Measurements from ENCODE around the gene SPATA13.

GRCh38 chr13:24161010-24161775 lies 673 bp downstream of the SPATA13 start:
- no peak for TF ChIP-seq YY1 (tag by site-specific recombination; IDR thresholded peaks at IDR 0.05)
- TF ChIP-seq CTCF (tag by site-specific recombination; IDR thresholded peaks at IDR 0.05): peak; percentile 19; the same call in 1 of the 2 replicates
- no peak for TF ChIP-seq REST (tag by site-specific recombination; IDR thresholded peaks at IDR 0.05)
- TF ChIP-seq ZBTB7A (tag by site-specific recombination; IDR thresholded peaks at IDR 0.05; ENCODE audit: low read depth): no peak
- peak; percentile 94 for TF ChIP-seq PRDM10 (tag by site-specific recombination; IDR thresholded peaks at IDR 0.05)
- TF ChIP-seq ZNF214 (tag by site-specific recombination; IDR thresholded peaks at IDR 0.05; ENCODE audit: borderline replicate concordance): no peak
- TF ChIP-seq ZFP37 (tag by site-specific recombination; IDR thresholded peaks at IDR 0.05): no peak
- TF ChIP-seq KLF9 (tag by site-specific recombination; IDR thresholded peaks at IDR 0.05; ENCODE audit: low read depth): no peak
- TF ChIP-seq ZNF133 (tag by site-specific recombination; IDR thresholded peaks at IDR 0.05): no peak
- no peak for TF ChIP-seq ZFP41 (tag by site-specific recombination; IDR thresholded peaks at IDR 0.05; ENCODE audit: borderline replicate concordance)
- TF ChIP-seq ZFP3 (tag by site-specific recombination; IDR thresholded peaks at IDR 0.05; ENCODE audit: low read depth): no peak
- TF ChIP-seq ZNF555 (tag by site-specific recombination; conservative IDR thresholded peaks at IDR 0.05): no peak
- TF ChIP-seq ZNF248 (tag by site-specific recombination; IDR thresholded peaks at IDR 0.05): no peak
- TF ChIP-seq GLIS1 (tag by site-specific recombination; IDR thresholded peaks at IDR 0.05): peak; percentile 27

Measured in HEK293 (cell line).